Activated T-cell treated with anti-CD3 and anti-CD28 coated beads for 48 hours (primary cell): ENCODE data around the gene SLC35E1.
"Not testable (repeated sequence)": the region's sequence is repeated elsewhere in the genome, so short reads cannot be mapped to it uniquely, and the experiment has no call there.

ENCODE experiments used
- DNase-seq: peaks from one replicate; pipeline ENCODE4 v3.0.0-alpha.2; 2020; ENCODE audit warnings: low read depth

Gene SLC35E1

DNA sequence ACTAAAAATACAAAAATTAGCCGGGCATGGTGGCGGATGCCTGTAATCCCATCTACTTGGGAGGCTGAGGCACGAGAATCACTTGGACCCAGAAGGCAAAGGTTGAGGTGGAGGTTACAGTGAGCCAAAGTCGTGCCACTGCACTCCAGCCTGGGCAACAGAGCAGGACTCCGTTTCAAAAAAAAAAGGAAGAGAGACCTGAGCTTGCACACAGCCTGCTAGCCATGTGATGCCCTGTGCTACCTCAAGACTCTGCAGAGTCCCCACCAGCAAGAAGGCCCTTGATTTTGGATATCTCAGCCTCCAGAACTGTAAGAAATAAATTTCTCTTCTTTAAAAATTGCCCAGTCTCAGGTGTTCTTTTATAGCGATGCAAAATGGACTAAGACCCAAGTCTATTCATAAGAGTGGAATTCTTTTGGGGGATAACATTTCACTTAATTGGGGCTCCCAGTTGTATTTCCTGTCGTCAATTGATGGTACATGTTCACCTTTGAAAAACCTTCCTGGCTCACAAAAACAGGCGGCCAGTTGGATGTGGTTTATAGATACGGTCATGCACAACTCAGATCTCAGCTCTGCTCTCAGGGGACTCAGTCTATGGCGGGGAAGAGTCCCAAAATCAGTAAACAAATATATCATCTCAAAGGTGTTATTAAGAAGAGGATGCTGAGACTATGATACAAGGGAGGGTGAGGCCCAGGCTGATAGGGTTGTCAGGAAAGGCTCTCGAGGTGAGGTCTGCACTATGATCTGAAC, 27.6 kb downstream of the SLC35E1 start:
- no peak for DNase-seq

DNA sequence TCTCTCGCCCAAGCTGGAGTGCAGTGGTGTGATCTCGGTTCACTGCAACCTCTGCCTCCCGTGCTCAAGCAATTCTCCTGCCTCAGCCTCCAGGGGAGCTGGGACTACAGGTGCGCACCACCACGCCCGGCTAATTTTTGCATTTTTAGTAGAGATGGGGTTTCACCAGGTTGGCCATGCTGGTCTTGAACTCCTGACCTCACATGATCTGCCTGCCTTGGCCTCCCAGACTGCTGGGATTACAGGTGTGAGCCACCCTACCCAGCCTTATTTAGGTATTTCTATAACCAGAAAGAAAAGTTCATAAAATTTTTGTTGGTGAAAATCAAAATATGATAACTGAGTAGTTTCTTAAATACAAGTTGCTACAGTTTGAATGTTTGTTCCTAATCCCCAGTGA, 28.5 kb downstream of the SLC35E1 start:
- DNase-seq, result not testable (repeated sequence)

DNA sequence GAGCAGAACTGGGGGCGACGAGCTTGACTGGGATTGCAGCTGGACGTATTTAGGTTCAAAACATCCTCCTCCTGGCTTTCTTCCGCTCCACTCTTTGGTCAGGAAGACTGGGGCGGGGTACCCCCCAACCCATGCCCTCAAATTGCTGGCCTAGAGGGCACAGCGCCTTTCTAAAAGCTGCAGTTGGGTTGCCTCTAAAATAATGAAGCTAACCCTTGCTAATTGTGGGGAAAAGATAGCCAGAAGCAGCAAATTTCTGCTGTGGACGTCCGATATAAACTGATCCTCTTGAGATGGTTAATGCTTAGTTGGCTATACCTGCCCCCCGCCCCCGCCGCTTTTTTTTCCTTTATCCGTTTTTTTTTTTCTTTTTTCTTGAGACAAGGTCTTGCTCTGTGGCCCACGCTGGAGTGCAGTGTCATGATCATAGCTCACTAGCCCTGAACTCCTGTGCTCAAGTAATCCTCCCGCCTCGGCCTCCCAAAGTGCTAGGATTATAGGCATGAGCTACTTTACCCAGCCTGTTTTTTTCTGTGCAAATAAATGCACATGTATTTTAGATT, 29.2 kb downstream of the SLC35E1 start:
- DNase-seq, result no peak

DNA sequence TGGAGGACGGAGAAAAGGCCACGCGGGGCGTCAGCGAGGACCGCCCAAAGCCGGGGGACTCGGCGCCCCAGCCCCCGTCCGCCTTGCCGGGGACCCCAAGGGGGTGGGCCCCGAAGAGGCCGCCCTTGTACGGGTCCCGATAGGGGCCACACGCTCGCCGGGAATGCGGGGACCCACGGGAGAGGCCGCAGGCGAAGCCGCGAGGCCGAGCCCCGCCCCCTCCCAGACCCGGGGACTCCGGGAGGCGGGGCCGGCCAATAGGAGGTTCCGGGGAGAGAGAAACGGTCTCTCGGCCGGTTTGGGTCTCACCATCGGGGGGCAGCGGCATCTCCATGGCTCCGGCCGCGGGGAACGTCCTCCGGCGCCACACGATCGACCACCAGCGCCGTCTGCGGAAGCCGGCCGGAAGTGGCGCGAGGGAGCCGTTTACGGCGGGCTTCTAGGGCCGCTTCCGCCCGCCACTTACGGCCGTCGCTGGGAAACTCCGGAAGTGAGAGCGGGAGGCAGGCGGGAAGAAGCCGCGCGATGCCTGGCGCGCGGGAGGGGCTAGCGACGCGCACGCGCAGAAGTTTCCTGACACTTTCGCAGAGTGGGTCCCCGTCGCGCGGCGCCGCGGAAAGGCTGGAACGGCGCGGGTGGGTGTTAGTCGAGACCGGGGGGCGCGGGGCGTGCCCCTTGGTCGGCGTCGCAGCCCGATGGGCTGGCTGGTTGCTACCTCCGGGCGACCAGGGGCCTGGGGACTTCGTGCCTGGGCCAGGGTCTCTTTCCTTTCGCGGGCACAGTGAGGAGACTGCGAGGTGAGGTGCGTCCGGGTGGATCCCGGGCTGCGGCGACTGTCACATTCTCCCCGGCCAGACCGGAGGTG, 29.9 kb downstream of the SLC35E1 start, which contains the start of gene CHERP:
Gene CHERP (minus strand): TSS at position 393 of the 865 bp plus-strand sequence. CDS start 59 bp downstream, at position 334.
- peak; percentile 93 for DNase-seq

DNA sequence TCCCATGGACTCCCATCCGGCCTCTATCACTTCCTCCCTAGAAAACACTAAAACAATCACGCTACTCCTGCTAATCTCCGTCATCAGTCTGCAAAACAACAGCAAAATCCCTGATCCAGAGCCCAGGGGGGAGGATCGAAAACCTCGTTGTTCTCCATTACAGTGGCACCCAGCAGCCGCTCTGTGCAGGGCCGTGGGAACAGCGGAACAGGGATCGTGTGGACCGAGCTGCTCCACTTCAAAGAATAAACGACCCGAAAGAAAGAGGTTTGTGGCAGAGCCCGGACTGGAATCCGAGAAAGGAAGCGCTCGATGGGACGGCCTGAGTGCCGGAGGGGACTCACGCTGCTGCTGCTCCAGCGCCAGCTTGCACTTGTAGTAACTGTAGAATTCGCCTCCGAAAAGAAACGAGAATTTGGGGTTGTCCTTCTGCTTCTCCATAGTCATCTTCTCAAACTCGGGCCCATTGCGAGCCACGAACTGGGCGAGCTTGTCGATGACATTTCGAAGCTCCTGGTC, 30.6 kb downstream of the SLC35E1 start:
- no peak for DNase-seq

DNA sequence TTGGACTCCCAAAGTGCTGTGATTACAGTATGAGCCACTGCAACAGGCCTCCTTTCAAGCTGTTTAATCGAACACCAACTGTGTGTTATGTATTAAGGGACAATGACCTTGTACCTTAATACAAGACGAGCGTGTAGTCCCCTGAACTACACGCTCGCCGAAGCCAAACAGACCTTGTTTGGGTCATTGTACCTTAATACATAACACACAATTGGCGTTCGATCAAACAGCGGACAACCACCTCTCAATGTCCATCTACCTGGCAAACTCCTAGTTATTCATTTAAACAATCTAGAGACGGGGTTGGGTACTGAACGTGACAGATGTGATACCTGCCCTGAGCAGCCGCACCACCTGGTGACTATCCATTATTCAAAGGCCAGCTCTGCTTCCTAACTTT, 31.3 kb downstream of the SLC35E1 start:
- no peak for DNase-seq

DNA sequence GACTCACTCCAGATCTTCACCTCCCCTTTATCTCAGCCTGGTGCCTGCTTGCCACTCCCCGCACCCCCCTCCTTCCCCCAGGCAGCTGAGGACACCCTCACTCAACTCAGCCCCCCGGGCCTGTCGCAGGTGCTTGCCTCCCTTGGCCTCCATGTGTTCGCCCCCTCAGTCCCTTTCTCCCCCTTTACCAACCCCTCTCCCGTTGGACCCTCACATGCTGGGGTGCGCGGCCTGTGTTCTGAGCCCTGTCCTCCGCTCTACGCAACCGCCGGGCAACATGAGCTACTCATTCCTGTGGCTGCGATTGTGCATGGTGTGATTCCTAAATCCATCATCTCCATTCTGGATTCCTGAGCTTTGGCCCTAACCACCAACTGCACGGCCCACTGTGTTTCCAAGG, 35.1 kb downstream of the SLC35E1 start:
- DNase-seq, result no peak

DNA sequence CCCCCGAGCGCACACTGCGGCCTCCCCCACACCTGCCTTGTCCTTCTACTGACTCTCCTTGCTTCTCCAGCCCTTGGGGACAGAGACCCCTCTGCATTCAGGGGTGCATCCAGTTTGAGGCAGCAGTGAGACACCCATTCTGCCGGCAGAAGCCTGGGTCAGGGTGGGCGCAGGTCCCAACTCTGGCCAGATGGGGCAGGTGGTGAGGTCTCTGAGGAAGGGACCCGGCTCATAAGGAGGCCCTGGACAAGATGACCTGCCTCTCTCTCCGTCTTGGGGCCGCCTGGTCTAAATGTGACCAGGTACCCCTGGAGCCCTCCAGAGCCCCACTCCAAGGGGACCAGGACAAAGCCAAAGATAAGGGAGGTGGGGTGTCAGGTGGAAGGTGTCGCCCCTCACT, 36.1 kb downstream of the SLC35E1 start:
- no peak for DNase-seq

DNA sequence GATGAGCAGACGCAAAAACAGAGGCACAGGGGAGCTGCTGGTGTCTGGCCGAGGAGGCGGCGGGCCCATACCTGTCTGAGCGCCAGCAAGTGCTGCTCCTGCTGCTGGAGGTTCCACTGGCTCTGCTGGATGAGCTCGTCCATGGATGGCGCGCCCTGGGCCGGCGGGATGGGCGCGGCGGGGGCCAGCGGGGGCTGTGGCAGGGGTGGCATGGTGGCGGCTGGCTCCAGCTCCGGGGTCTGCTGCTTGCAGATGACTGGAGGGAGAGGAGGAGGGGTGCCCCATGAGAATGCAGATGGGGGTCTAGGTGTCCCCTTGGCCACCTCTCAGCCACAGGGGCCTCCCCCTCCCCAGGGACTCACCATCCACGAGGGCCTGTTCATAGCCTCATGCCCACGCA, 36.8 kb downstream of the SLC35E1 start:
- DNase-seq, result no peak

DNA sequence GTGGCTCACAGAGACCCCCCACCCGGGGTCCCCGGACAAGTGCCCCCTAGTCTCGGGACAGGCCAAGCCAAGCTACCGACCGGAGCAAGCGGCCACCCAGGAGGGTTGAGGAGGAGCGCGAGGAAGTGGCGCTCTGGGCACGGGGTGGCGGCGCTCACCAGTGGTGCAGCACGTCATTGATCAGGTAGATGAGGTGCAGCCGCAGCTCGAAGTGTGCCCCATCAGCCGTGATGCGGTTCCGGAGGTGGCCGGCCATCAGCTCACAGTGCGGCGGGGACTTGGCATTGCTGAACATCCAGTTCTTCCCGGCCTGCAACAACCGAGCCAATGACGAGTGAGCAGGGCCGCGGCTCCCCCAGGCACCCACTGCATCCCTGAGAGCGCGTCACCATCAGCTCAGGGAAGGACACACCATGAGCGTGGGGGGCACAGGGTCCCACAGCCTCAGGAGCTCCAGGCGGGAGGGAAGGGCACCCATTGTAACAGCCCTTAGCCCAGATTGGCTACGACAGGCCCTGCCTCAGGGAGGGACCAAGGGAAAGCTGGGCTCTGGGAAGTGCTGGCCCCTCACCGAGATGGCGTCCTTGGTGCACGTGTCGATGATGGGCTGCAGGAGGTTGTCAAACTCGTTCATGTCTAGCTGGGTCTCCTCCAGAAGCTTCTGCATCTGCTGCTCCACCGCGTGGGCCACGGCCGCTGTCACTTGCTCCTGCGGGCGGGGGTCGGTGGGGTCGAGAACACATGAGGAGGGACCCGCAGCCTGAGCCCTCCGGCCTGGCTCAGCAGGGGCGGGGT, 39.6 kb downstream of the SLC35E1 start:
- DNase-seq, result no peak

DNA sequence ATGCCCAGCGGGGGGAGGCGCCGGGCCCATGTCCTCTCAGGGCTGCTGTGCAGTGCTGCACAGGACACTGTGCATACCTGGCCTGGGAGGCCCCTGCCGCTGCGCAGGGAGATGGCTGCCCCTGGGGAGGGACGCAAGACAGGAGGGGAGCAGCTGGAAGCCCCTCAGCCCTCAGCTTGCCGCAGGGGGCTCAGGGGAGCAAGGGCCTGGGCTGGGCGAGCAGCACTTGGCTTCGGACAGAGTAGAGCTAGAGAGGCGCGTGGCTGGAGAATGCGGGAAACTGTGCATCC, 40.9 kb downstream of the SLC35E1 start:
- DNase-seq, result no peak

DNA sequence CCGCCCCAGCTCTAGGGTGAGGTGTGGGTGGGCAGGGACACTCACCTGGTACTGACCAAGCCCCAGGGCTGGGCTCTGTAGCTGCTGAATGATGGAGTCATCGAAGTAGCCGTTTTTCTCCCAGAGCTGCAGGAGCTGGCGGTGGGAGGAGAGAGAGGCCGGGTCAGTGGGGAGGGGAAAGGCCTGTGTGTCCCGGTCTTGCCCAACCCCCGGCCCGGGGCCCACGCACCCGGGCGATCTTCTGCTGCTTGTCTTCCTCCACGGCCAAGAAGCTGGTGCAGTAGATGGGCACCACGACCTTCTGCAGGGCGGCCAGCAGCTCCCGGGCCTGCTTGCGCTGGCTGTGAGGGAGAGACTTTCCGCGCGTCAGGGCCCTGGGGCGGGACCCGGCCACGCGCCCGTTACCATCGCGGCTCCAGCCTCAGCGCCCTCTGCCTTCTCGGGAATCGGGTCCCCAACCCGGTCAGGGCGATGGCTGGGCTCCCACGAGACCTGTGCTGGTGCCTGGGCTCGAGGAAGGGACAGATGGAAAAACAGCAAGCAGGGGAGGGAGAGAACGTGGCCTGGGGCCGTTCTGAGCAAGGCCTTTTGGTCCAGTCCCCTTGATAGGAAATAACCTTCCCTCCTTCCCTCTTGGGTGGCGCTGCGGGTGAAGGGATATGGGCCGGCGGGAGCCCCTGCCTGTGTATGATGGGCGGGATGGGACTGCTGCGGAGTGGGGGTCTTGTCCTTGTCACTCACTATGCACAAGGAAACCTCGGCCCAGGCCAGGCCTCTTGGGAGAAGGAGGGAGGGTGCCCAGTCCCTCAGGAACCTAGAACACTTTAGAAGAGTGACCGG, 41.5 kb downstream of the SLC35E1 start:
- DNase-seq, result no peak

DNA sequence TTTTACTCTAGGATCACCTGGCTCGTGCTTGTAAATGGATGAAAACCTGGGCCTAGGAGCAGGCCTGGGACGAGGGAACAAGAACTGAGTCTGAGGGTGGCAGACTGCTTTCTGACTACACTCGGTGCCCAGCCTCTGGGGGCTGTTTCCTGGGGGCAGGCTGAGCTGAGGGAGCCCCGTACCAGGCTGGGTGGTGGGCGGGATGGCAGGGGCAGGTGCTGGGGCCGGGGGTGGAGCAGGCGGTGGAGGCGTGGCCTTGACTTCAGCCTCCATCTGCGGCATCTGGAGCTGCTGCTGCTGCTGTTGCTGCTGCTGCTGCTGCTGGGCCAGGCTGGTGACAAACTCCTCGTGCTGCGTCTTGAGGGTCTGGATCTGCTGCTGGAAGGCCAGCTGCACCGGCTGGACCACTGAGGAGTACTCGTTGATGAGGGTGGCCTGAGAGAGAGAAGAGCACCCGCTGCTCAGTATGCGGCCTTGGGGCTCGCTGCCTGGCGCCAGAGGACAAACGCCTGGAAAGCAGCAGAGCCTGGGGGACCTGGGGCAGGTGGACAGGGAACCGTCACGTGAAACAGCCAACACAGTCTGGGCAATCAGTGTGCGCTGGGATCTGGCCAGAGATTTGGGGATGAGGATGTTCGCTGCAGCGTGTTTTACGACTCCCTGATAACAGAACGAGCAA, 42.6 kb downstream of the SLC35E1 start:
- DNase-seq, result no peak

DNA sequence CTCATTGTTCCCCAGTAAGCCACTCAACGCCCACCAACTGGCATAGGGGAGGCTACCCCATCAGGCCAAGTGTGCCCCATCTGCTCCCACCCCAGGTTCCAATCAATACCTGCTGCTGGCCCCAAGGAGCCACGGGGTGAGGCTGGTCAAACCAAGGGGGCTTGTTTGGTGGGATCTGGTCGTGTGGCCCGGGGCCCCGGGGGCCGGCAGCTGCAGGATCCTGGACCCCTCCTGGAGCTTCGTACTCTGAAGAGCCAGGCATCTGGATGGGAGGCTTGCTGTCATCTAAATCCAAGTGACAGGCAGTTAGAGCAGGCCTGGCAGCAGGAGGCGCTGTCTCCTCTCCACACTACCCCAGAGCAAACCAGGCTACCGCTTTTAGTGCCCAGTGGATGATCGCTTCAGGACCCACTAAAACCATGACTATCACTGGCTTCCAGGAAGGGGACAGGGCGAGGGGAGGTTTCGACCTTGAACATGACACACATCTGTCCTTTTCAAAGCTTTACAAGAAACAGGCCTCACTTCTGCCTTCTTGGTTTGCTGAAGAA, 44.2 kb downstream of the SLC35E1 start:
- peak; percentile 29 for DNase-seq

DNA sequence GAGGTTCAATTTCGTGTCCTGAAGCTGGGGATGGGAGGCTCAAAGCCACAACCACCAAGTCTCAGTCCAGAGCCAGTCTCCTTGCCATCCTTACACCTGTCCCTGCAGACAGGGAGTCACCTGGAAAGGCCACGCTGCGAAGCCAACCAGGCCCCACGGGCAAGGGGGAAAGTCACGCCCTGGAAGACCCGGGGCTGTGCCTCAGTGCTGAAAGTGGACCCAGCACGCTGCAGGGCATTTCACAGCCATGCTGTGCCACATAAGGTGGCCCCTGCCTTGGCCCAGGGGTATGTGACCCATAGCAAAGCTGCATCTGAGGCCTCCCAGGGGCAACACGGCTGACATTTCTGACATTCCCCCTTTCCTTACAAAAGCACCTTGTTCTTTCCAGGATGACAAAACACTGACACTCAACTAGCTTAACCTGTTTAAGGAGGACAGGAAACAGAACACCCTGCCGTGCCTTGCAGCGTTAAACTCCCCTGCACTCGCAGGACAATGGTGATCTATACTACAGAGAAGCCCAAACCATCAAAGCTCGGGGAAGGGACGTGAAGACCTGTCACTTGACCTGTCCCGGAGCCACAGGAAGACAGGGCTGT, 44.8 kb downstream of the SLC35E1 start:
- DNase-seq, result no peak

DNA sequence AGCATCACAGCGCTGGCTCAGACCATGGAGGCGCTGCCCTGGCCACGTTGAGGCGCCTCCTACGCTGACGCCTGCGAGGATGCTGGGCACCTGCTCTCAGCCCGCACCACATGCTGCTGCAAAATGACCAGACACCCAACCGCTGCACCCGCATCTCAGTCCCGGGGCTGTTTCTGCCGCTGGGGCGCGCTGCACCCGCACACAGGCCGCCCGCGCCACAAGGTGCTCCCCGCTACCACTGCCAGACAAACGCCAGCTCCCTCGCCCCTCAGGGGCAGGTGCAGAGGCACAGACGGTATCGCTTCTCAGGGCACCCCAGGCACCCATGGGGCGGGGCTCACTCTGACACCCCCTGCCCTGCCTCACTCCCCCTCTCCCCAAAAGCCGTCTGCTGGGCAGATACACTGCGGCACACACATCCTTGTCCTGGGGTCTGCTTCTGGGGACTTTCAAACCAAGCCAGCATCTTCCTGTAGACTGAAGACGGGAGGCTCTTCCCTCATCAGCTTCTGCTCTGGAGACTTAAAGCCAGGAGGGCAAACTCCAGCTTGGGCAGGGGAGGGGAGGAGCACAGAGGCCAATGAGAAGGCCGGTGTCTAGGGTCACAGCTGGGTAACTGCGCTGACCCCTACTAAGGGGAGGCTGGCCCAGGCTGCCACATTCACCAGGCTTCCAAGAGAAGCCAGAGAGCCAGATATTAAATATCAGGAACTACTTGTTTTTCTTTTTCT, 46.3 kb downstream of the SLC35E1 start:
- no peak for DNase-seq

DNA sequence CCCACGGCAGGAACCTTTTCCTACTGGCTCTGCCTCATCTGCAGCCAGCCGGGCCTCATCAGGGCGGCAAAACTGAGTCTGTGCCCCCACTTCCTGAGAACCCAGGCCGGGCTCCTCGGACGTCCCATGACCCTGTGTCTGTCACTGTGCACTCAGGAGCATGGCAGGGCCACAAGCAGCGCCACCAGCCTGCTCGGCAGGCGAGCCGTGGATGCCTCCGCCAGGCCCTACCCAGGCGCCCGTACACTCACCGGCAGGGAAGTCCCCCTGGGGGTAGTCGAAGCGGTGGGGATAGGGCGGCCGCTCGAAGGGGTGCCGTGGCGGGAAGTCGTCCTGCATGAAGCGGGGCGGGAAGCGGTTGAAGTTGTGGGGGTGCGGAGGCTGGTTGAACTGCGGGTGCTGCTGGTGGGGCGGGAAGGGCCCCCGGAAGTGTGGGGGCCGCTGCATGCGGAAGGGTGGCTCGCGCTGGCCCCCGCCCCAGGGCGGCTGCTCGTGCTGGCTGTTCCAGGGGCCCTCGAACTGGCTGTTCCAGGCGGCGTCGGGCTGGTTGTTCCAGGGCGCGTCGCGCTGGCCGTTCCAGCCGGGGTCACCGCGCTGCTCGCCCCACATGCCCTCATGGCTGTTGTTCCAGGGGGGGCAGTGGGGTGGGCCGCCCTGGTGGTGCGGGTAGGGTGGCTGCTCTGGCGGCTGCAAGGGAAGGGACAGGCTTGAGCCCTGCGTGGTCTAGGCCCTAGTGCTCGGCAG, 47.1 kb downstream of the SLC35E1 start:
- no peak for DNase-seq
